ENCODE measurements around the gene CDKAL1. TPM values are rescaled to one million over a fixed set of nuclear protein-coding genes. Genes with fewer than 3 reads are reported as not detected.

CDKAL1 gene
- total RNA-seq, 1 donor from 2014 or later, result 11.3 TPM

DNA sequence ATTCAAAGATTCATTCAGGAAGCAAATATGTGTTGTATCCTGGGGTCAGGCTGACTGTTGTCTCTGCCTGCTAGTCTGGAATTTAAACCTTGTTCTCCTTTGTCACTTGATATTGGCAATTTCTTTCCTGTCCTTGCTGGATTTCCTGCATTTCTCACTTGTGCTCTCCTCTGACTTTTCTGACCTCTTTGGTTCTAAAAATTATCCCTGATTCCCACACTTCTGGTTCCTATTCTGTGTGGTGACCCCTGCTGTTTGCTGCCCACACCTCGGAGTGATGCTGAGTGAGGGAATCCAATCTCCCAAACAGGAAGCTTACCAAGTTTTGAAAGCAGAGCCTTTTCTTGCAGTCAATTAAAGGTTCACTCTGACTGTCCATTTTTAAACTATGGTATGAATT lies 345.3 kb downstream of the CDKAL1 start:
- TF ChIP-seq, protein P1, sequence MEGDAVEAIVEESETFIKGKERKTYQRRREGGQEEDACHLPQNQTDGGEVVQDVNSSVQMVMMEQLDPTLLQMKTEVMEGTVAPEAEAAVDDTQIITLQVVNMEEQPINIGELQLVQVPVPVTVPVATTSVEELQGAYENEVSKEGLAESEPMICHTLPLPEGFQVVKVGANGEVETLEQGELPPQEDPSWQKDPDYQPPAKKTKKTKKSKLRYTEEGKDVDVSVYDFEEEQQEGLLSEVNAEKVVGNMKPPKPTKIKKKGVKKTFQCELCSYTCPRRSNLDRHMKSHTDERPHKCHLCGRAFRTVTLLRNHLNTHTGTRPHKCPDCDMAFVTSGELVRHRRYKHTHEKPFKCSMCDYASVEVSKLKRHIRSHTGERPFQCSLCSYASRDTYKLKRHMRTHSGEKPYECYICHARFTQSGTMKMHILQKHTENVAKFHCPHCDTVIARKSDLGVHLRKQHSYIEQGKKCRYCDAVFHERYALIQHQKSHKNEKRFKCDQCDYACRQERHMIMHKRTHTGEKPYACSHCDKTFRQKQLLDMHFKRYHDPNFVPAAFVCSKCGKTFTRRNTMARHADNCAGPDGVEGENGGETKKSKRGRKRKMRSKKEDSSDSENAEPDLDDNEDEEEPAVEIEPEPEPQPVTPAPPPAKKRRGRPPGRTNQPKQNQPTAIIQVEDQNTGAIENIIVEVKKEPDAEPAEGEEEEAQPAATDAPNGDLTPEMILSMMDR (IDR thresholded peaks at IDR 0.05), result no peak
- TF ChIP-seq POLR2A (IDR thresholded peaks at IDR 0.05), result no peak
- TF ChIP-seq POLR2AphosphoS5 (IDR thresholded peaks at IDR 0.05; ENCODE audit: insufficient read depth in 1 of 2, low read depth in 1 of 2), result no peak
- intact Hi-C loops (cut with DNase I), result no loop called here
- no peak overlapping the region for H3K4me3 ChIP-seq
- no peaks in the 10 kb centered on the region for H3K27me3 ChIP-seq
- H3K9me3 ChIP-seq, result no peaks in the 10 kb centered on the region
- DNase-seq (ENCODE audit: extremely low spot score in 2 of 2), result no peak
- H3K4me1 ChIP-seq, result peaks cover 27% of the 10 kb centered on the region
- no peak overlapping the region for H3K27ac ChIP-seq
- no peaks in the 10 kb centered on the region for H3K36me3 ChIP-seq

DNA sequence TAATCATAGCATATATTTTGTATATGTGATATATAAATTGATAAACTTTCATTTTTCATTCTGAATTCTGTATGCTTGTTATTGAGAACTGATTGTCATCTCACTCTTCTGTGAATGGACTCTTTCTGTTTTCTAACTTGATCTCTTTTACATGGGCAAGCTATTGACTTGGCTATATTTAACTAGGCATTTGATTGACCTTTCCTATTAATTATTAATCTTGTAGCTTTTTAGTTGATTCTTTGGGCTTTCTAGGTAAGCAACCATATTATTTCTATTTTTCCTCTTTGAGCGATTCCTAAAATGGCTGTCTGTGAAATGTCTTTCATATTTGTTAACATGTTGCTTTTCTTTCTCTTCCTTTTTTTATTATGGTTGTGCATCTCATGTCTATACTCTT lies 347.1 kb downstream of the CDKAL1 start:
- Histone ChIP-seq H3K4me3 (no peak overlapping the region), H3K27me3 (no peaks in the 10 kb centered on the region), H3K36me3 (no peaks in the 10 kb centered on the region), H3K9me3 (no peaks in the 10 kb centered on the region), H3K4me1 (peaks cover 21% of the 10 kb centered on the region), H3K27ac (no peak overlapping the region)
- no peak for TF ChIP-seq POLR2A (IDR thresholded peaks at IDR 0.05)
- TF ChIP-seq POLR2AphosphoS5 (IDR thresholded peaks at IDR 0.05; ENCODE audit: insufficient read depth in 1 of 2, low read depth in 1 of 2), result no peak
- TF ChIP-seq, protein P1 (IDR thresholded peaks at IDR 0.05), result no peak
- intact Hi-C loops (cut with DNase I), result no loop called here
- DNase-seq (ENCODE audit: extremely low spot score in 2 of 2), result no peak

GRCh38 chr6:20882014-20882413 lies 347.8 kb downstream of the CDKAL1 start:
- DNase-seq (ENCODE audit: extremely low spot score in 2 of 2), result no peak
- Histone ChIP-seq H3K4me3 (no peak overlapping the region), H3K27ac (no peak overlapping the region), H3K9me3 (no peaks in the 10 kb centered on the region), H3K36me3 (no peaks in the 10 kb centered on the region), H3K27me3 (no peaks in the 10 kb centered on the region), H3K4me1 (peaks cover 14% of the 10 kb centered on the region)
- TF ChIP-seq, protein P1 (IDR thresholded peaks at IDR 0.05), result no peak
- intact Hi-C loops (cut with DNase I), result no loop called here

GRCh38 chr6:20885076-20885475 lies 350.8 kb downstream of the CDKAL1 start:
- H3K9me3 ChIP-seq, result no peaks in the 10 kb centered on the region
- no peak overlapping the region for H3K4me3 ChIP-seq
- H3K27ac ChIP-seq, result no peak overlapping the region
- no peaks in the 10 kb centered on the region for H3K27me3 ChIP-seq
- H3K36me3 ChIP-seq, result no peaks in the 10 kb centered on the region
- TF ChIP-seq POLR2AphosphoS5 (IDR thresholded peaks at IDR 0.05; ENCODE audit: insufficient read depth in 1 of 2, low read depth in 1 of 2) (no peak), POLR2A (IDR thresholded peaks at IDR 0.05) (no peak)
- TF ChIP-seq, protein P1 (IDR thresholded peaks at IDR 0.05), result no peak
- H3K4me1 ChIP-seq, result no peaks in the 10 kb centered on the region
- no peak for DNase-seq (ENCODE audit: extremely low spot score in 2 of 2)
- intact Hi-C loops (cut with DNase I), result no loop called here

- Histone ChIP-seq H3K4me3 (no peak overlapping the region), H3K4me1 (no peaks in the 10 kb centered on the region), H3K9me3 (no peaks in the 10 kb centered on the region), H3K36me3 (no peaks in the 10 kb centered on the region), H3K27ac (no peak overlapping the region), H3K27me3 (no peaks in the 10 kb centered on the region)
- TF ChIP-seq POLR2A (IDR thresholded peaks at IDR 0.05) (no peak), POLR2AphosphoS5 (IDR thresholded peaks at IDR 0.05; ENCODE audit: insufficient read depth in 1 of 2, low read depth in 1 of 2) (no peak)
- TF ChIP-seq, protein P1 (IDR thresholded peaks at IDR 0.05), result no peak
- intact Hi-C loops (cut with DNase I), result no loop called here
- no peak for DNase-seq (ENCODE audit: extremely low spot score in 2 of 2)
These were observed 356.9 kb downstream of the CDKAL1 start for GRCh38 chr6:20891161-20891560.

Measured in vagina (tissue), 2 donors.